Inflammatory macrophage treated with lipopolysaccharide for 1 hour (primary cell): ENCODE results near the gene TMEM245.
A peak's percentile ranks its signal among the peaks of the same experiment; 100 is the strongest.
"Not testable (repeated sequence)": the region's sequence is repeated elsewhere in the genome, so short reads cannot be mapped to it uniquely, and the experiment has no call there.

ENCODE experiments used
- DNase-seq, 2 donors: peaks; one replicate each; pipeline ENCODE4 v3.0.0-alpha.2; 2020 to 2022

TMEM245 gene

DNA sequence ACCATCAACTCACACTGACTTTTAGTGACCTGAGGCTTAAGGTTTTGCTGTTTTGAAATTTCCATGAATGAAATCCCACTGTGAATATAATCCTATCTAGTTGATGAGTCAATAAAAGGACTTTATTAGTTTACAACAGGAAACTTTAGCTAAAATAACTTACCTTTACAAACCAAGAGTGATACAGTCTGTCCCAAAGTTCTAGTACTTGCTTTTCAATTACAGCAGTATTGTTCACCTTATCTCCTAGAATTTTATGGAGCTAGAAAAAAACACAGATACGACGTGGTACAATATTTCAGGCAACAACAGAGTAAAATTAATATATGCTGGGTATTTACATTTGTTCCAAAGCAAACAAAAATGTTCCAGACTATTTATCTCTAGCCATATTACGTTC lies 59.6 kb downstream of the TMEM245 start:
- no peak for DNase-seq

DNA sequence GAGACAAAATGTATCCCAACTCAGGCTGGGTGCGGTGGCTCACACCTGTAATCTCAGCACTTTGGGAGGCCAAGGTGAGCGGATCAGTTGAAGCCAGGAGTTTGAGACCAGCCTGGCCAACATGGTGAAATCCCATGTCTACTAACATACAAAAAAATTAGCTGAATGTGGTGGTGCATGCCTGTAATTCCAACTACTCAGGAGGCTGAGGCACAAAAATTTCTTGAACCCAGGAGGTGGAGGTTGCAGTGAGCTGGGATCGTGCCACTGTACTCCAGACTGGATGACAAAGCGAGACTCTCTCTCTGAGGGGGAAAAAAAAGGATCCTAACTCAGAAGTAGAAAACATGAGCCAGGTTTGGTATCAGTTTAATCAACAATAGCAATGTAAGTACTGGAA lies 66.6 kb downstream of the TMEM245 start:
- DNase-seq, result not testable (repeated sequence)

DNA sequence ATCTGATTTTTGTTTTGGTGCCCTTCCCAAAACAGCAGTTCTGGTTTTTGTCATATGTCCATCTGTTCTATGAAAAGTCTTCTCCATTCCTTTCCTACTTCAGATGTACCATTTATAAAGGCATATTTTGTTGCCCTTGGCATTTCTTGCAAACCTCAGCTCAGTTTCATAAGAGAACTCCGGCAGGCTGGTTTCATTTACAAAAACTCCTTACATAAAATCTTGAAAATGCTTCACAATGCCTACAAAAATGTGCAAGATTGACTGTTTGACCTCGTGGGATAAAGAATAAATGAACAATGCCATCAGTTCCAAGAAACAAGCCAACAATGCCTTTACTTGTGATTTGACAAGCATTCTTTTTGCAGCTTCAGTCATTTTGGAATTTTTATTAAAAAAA lies 67.3 kb downstream of the TMEM245 start:
- DNase-seq, result no peak

DNA sequence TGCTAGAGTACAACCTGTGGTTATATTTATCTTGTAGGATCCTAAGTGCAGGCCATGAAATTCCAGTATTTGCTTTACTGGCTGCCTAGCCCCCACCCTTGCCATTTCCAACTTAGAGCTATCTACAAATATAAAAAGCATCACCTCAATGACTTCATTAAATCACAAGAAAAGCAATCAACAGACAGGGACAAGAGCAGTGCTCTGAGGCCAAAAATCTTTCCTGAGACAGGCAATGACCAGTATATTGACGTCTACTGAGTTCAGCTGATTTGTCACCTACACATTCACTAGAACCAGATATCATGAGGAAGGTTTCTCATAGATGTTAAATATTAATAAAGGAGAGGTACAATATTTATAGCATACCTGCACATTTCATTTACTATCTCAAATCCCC lies 68.0 kb downstream of the TMEM245 start:
- DNase-seq, result no peak

DNA sequence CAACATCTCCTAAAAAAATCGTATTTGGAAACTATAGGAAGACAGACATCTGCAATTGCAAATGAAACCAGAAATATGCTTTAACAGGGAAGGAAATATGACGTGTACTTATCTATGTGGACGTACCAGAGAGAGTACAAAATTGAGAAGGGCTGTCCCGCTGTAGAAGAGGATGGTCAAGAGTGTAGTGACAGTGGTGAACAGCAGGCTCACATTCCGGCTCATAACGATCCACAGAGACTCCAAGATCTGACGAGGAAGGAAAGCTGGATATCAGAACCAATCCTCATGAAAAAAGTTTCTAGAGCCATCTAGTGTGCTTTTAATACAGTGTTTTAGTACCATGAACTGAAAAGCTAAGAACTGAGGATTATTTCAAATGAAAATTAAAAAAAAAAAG lies 69.3 kb downstream of the TMEM245 start:
- DNase-seq, result no peak

DNA sequence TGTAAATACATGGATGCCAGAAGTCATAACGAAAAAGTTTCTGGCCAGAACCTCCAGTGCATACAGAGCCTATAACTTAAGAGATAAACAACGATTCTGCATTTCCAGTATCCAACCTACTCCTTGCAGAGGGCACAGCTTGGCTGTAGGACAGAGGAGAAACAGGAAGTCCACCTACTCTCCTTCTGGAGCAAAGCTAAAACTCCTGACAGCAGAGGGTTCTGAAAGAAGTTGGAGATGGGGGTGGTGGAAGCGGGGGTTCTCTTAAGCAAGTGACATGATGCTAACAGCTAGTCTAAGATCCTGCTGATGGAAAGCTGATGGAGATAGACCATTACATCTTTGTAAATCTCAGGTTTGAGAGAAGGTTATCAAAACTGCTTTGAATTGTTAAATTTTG lies 70.9 kb downstream of the TMEM245 start:
- DNase-seq, result peak in 1 of 2 donors; percentile 41

DNA sequence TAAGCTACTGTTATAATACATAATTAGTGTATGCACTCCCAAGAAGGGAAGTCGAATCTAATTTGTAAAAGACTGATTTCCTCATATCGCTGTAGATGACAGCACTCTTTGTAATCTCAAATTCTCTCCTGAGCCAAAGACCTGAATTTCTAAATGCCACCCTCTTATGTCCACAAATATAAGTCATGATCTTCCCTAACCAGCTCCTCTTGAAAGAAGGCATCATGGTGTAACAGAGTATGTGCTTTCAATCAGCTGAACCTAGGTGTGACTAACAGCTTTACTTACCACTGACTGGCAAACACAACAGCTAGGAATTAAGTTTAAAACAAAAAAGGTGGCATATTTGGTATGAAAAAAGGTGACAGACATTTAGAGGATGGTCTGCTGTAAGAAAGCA lies 72.5 kb downstream of the TMEM245 start:
- no peak for DNase-seq

DNA sequence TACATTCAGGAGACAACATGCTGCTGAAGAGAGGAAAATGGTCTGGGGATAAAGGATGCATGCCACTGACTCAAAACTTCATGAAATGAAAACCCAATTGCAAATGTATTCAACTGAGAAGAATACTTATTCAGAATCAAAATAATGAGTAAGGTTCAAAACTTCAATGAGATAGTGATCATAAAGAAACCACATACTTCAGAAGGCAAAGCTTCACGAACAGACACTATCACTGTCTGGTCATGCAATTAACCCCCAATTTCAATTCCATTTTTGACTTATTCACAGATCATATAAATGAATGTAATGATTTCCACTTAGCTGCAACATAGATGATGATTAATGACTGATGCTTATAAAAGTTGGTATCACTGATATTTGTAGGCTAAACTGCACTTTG lies 73.4 kb downstream of the TMEM245 start:
- no peak for DNase-seq

DNA sequence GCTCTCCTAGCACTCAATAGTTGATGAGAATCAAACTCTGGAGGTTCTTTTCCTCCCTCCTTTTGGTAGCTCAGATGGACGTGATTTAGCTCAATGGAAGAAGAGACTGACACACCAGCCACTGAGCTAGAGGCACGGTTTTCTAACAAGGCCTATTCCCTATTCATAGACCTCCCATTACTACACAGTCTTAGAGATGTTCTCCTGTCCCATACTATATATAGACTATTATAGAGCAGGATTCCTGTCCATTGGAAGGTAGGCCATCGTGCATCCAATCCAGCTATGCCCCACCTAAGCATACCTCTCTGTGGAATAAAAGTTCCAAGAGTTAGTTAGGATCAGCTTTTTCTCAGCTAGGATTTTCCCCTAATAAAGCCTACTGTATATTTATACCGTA lies 76.2 kb downstream of the TMEM245 start:
- no peak for DNase-seq

DNA sequence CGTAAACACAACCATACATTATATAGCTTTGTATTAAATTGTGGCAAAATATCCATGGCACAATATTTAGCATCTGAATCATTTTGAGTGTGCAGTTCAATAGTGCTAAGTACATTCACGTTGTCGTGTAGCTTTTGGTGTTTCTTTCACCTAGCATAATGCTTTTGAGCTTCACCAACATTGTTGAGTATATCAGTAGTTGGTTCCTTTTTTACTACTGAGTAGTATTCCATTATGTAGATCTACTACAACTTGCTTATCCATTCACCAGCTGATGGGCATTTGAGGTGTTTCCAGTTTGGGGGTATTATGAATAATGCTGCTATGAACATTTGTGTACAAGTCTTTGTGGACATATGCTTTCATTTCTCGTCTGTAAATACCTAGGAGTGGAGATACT lies 79.2 kb downstream of the TMEM245 start:
- no peak for DNase-seq

DNA sequence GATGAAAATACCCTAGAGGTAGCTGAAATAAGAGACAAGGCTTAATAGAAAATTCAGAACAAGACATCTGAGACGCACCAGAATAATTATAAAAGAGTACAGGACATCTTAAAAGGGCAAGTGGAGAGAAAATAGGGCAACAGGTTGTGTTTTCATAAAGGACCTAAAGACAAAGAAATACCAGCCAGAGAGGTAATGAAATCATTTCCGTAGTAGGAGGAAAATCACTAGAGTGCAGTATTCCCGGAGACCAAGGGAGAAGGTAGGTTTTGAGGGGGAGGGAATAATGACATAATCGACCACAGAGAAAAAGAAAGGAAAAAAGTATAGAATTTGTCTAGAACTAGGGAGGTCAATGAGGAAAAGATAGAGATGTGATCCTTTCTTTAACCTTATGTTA lies 80.2 kb downstream of the TMEM245 start:
- DNase-seq, result no peak

DNA sequence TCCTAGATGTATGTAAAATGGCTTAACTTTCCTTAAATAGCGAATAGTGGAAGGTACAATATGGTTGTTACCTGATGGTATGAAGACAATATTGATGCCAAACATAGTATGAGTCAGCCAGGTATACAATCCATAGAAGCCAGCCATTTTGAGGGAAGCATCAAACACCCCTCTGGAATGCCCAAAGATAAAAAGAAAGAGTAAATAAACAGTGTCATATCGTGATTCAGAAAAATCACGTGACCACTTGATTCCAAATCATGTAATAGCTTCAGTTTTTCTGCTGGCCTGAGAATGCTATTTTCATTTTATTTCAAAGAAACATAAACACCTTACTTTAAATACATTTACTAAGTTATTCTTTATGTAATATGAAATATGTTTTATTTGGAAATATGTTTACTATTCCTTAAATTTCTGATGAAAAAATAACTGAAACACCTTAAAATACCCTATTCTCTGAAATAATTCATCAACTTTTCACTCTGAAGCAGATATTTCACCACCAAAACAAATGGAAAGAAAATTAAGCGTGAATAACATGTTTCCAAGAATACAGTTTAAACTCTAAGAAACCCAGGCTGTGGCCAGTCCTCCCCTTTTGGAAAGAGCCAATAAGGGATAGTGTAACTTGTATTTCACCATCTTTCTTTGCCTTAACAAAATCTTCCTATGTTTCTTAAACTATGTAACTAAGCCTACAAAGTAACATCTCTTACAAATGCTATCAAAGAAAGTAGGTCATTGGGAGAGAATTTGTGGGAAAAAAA lies 81.6 kb downstream of the TMEM245 start:
- no peak for DNase-seq

DNA sequence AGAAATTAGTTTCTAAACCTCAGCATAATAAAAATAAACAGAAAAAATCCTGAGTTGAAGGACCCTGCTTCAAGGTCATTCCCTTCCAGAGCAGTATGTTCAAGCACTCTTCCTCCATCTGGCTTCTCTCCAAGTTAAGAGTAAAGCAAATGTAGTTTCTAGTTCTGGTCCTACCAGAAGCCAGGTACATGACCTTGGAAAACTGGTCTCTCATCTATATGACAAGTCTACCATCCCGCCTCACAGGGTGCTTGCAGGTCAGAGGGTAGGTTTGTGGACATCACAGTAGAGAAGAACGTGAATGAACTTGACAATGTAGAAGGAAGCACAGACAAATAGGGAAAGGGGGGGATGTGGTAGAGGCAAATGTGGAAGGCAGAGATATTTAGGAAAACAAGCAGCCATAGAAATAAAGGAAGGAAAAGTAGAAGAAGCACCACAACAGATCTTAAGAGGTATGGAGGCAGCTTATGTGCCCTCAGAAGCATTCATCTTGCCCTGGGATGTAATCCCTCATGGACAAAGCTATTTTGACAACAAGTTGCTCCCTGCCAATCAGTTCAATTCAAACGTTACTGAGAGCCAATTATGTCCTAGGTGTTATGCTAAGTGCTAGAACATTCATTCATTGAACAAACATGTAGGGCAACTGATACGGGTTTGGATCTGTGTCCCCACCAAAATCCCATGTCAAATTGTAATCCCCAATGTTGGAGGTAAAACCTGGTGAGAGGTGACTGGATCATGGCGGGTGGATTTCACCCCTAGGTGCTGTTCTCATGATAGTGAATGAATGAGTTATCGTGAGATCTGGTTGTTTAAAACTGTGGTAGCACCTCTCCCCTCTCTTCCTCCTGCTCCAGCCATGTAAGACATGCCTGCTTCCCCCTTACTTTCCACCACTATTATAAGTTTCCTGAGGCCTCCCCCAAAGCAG lies 82.7 kb downstream of the TMEM245 start:
- DNase-seq, result no peak

DNA sequence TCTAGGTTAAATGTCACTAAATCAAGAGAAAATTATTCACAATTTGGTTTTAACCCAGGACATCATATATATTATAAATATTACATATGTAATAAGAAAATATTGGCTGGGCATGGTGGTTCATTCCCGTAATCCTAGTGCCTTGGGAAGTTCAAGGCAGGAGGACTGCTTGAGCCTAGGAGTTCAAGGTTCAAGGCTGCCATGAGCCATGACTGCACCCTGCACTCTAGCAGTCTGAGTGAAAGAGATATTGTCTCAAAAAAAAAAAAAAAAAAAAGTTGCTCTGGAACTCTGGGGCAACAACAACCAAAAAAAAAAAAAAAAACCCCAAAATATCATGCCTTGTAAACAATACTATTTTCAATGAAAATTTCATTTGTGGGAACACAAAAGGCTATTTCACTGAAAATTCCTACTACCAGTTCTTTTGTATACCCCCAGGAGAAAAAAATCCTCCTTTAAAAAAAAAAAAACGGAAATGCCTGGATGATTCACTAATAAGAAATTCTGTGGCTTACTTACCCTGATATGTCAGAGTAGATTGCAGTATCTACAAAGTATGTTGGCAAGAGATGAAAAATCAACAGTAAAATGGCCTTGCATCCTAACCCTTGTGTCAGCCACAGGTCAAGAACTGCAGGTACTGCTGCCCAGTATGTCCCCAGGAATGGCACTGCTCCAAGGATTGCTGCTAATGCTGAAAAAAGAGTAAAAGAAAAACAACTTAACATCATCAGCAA lies 83.9 kb downstream of the TMEM245 start:
- no peak for DNase-seq

DNA sequence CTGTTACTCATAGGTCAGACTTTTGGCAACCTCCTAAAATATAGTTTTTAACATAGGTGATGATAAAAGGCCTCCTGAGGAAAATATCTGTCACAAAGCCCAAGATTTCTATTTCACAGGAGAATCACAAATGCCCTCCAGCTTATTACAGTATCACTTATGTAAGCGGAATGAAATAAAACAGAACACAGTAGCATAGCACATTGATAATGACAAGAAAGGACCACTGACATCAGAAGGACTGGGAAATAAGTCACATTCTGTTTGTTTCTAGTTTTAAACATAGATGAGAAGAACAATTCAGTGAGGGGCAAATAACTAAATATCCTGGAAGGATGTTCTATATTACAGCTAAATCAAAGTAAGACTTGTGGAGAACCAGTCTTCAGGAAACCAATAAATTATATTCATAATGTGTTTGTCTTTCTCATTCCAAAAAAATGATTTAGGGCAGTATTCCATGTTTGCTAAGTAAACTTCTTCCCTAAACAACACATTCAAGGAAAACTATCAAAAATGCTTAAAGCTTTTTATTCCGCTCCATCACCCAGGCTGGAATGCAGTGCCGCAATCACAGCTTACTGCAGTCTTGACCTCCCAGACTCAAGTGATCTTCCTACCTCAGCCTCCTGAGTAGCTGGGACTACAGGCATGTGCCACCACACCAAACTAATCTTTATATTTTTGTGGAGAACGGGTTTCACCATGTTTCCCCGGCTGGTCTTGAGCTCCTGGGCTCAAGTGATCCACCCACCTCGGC lies 85.6 kb downstream of the TMEM245 start:
- no peak for DNase-seq

DNA sequence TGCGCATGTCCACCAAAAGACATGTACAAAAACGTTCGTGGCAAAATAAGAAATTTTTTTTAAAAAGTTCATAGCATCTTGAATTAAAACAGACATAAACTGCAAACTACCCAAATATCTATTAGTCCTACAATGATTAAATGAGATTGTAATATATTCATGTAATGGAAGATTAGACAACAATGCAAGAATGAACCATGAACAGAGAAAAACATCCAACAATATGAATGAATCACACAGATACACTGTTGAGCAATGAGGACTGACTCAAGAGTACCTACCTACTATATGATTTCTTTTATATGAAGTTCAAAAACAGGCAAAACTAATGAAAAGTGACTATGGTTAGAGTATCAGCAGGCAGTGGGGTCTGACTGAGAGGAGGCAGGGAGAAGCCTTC lies 88.5 kb downstream of the TMEM245 start:
- DNase-seq, result no peak

DNA sequence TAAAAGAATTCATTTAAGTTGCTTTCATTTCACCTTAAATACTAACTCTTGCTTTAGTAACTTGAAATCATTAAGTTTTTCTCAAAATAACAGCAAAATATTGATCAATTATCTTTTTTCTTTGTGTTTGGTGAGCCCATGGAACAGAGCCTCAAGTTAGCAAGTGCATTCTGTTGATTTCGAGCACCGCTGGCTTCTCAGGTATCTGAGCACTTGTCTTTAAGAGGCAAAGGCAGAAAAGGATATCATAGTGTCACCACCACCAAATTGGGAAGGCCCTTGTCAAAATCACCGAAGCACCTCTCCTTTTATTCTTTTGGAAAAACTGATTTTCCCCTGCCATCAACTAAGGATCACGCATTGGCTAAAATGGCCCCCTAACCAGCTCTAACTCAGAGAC lies 89.3 kb downstream of the TMEM245 start:
- no peak for DNase-seq

DNA sequence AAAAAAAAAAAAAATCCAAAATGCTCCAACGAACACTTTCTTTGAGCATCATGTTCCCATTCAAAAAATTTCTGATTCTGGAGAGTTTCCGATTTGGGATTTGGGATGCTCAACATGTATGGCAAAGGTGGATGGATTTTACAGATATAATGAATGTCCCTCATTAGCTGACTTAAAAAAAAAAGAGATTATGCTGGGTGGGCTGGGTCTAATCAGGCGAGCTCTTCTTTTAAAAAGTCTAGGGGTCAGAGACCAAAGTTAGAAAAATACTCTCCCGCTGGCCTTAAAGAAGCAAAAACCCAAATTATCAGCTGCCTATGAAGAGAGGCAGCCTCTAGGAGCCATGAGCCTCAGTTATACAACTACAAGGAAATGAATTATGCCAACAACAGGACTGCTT lies 91.3 kb downstream of the TMEM245 start:
- DNase-seq, result no peak

DNA sequence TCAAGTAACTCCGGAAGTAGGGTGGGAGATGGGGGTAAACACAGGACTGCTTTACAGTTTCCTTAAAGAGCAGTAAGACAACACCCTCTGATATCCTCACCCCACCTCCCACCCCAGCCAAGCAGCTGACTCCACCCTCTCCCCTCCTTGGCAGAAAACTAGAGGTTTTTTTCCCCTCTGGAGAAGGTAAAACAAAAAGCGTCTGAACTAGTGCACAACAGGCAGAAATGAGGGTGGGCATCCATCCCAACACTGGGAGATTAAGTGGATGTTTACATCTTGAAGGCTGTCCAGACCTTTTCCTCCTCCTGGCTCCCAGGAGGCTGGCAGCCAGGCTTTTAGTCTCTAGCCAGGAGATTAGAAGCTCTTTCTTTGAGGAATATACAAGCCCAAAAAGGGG lies 92.6 kb downstream of the TMEM245 start:
- DNase-seq, result no peak

DNA sequence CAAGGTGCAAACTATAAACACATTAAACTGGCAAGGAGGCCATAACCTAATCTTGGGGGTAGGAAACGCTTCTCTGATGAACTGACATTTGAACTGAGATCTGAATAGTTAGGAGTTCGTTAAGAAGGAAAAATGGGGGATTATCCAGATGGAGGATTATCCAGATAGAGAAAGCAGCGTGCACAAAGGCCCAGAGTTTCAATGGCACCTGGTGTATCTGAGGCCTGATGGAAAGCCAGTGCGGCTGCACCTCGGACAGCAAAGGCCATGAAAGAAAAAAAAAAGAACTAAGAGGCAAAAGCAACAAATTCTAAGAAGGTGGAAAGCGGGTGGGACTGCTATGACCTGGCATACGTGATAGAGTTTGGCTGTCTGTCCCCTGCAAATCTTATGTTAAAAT lies 93.4 kb downstream of the TMEM245 start:
- DNase-seq, result no peak

DNA sequence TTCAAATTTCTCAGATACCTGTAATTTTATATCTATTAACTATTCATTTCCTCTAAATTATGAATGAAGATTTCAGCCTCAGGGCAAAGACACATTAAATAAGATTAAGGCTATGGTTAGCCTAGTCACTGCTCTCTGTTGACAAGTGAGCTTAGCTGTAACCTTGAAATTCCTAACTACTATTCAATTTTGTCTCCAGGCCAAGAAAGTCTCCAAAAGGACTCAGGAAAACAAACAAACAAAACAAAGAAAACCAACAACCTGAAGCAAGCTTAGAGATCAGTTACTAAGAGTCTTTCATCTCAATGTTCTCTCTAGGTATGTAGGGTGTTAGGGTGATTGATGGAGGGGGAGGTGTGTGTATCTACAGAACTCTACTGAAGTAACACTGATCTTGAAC lies 96.9 kb downstream of the TMEM245 start:
- no peak for DNase-seq

DNA sequence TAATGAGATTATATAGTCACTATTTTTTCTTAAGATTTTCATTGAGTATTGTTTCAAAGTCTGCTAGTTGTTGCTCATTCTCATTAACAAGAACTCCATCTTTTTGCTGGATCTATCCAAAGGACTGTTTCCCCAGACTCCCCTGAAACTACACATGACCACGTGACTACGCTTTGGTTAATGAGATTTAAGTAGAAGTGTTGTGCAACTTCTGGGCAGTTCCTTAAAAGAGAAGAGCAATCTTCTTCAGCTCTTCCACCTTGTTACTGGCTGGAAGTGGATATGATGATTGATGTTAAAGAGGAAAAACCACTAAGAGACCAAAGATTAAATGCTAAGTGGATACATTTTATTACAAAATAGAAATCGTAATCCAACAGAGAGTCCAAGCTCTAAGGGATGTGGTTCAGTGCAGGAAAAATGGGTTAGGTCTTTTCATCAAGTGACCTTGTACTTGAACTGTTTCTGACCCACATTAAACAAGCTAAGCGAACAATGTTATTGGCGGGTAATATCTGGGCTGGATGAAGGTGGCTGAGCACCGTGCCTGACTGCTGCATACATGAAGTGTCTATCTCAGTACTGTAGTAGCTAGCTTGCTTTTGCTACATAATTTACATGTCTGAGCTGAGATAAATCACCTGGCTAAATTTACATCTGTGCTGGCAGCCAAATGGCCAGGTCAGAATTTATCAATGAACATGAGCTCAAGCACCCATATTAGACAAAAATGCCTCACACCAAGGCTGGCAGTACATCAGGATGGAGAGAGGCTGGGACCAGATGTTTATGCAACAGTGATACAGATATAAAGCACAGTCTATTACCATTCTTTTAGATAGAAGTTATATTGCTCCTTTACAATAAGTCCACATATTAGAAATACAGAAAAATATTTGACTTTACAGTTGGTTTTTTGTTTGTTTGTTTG lies 98.9 kb downstream of the TMEM245 start:
- DNase-seq, result peak; percentile 45 to 59
